Measurements from ENCODE around the gene UPK2. TPM values are rescaled to one million over a fixed set of nuclear protein-coding genes. Genes with fewer than 3 reads are reported as not detected.

Gene UPK2
- total and polyA plus RNA-seq, 2 of the 13 experiments (the other 11 are each of a cell fraction or from before 2014, with no cell fraction given): not detected

DNA sequence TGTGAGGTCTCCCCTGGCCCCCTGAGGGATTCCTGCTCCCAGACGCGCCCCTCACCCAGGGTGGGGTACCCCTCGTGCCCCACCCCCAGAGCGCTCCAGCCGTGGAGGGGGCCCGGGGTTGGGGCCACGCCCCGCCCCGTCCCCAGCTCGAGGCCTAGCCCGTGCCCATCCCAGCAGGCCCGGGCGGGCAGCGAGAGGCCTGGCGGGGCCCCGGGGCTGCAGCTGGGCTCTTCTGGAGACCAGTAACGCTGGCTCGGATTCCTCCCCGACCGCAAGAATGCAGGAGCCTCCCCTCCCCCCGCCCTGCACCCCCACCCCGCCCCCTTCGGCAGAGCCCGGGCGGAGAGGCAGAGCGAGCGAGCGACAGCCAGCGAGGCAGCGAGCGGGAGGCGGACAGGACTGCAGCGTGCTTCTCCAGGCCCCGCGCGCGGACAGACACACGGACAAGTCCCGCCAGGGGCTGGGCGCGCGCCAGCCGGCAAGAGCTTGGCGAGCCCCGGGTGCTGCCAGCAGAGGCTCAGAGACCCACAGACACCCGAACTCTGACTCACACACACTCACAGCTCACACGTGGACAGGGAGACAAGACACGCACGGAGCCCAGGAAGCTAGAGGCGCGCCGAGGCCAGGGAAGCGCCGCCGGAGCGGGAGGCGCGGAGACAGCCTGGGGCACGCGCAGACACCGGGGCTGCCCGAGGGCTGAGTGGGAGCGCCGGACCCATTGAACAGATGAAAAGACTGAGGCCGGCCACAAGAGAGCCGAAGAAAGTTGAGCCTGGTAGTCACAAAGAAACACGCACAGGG lies 45.6 kb upstream of the UPK2 start (continued):
- peak; percentile 98 for TF ChIP-seq ZMYM3 (CRISPR knock-in tag; IDR thresholded peaks at IDR 0.05)
- TF ChIP-seq ZMYM2 (CRISPR knock-in tag; IDR thresholded peaks at IDR 0.05): peak; percentile 76; the same call in 1 of the 2 replicates
- TF ChIP-seq, protein P1, sequence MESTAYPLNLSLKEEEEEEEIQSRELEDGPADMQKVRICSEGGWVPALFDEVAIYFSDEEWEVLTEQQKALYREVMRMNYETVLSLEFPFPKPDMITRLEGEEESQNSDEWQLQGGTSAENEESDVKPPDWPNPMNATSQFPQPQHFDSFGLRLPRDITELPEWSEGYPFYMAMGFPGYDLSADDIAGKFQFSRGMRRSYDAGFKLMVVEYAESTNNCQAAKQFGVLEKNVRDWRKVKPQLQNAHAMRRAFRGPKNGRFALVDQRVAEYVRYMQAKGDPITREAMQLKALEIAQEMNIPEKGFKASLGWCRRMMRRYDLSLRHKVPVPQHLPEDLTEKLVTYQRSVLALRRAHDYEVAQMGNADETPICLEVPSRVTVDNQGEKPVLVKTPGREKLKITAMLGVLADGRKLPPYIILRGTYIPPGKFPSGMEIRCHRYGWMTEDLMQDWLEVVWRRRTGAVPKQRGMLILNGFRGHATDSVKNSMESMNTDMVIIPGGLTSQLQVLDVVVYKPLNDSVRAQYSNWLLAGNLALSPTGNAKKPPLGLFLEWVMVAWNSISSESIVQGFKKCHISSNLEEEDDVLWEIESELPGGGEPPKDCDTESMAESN (CRISPR knock-in tag; conservative IDR thresholded peaks at IDR 0.05): no peak
- TF ChIP-seq GFI1 (CRISPR knock-in tag; IDR thresholded peaks at IDR 0.05; ENCODE audit: borderline replicate concordance): 0 out of 2 replicates have a peak, but pooled peaks have one; percentile 26
- TF ChIP-seq THAP11 (CRISPR knock-in tag; IDR thresholded peaks at IDR 0.05): no peak
- TF ChIP-seq, protein P2, sequence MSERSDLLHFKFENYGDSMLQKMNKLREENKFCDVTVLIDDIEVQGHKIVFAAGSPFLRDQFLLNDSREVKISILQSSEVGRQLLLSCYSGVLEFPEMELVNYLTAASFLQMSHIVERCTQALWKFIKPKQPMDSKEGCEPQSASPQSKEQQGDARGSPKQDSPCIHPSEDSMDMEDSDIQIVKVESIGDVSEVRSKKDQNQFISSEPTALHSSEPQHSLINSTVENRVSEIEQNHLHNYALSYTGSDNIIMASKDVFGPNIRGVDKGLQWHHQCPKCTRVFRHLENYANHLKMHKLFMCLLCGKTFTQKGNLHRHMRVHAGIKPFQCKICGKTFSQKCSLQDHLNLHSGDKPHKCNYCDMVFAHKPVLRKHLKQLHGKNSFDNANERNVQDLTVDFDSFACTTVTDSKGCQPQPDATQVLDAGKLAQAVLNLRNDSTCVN (CRISPR knock-in tag; IDR thresholded peaks at IDR 0.05; ENCODE audit: borderline replicate concordance): peak; percentile 45; the same call in 1 of the 2 replicates
- TF ChIP-seq, protein P3, sequence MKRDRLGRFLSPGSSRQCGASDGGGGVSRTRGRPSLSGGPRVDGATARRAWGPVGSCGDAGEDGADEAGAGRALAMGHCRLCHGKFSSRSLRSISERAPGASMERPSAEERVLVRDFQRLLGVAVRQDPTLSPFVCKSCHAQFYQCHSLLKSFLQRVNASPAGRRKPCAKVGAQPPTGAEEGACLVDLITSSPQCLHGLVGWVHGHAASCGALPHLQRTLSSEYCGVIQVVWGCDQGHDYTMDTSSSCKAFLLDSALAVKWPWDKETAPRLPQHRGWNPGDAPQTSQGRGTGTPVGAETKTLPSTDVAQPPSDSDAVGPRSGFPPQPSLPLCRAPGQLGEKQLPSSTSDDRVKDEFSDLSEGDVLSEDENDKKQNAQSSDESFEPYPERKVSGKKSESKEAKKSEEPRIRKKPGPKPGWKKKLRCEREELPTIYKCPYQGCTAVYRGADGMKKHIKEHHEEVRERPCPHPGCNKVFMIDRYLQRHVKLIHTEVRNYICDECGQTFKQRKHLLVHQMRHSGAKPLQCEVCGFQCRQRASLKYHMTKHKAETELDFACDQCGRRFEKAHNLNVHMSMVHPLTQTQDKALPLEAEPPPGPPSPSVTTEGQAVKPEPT (CRISPR knock-in tag; IDR thresholded peaks at IDR 0.05; ENCODE audit: low read depth): no peak
- no peak for TF ChIP-seq SMAD1 (CRISPR knock-in tag; IDR thresholded peaks at IDR 0.05; ENCODE audit: borderline replicate concordance, low read depth)
- no peak for TF ChIP-seq SP5 (CRISPR knock-in tag; IDR thresholded peaks at IDR 0.05; ENCODE audit: borderline replicate concordance, low read depth)
- no peak for TF ChIP-seq ZKSCAN5 (CRISPR knock-in tag; IDR thresholded peaks at IDR 0.05)
- TF ChIP-seq ZFP36L2 (CRISPR knock-in tag; IDR thresholded peaks at IDR 0.05): no peak
- TF ChIP-seq ZNF839 (CRISPR knock-in tag; IDR thresholded peaks at IDR 0.05; ENCODE audit: borderline replicate concordance): no peak
- 0 out of 2 replicates have a peak, but pooled peaks have one; percentile 18 for TF ChIP-seq ZNF333 (CRISPR knock-in tag; IDR thresholded peaks at IDR 0.05; ENCODE audit: borderline replicate concordance)
- TF ChIP-seq PRPF4 (IDR thresholded peaks at IDR 0.05; ENCODE audit: low read depth, low read length, poor library complexity, severe bottlenecking): peak; percentile 38
- TF ChIP-seq ZNF180 (CRISPR knock-in tag; IDR thresholded peaks at IDR 0.05; ENCODE audit: borderline replicate concordance, low read depth): no peak
- no peak for TF ChIP-seq ZNF235 (CRISPR knock-in tag; IDR thresholded peaks at IDR 0.05; ENCODE audit: borderline replicate concordance)
- no peak; the same call in 1 of the 2 replicates for TF ChIP-seq ZSCAN25 (CRISPR knock-in tag; IDR thresholded peaks at IDR 0.05)
- TF ChIP-seq MAF1 (CRISPR knock-in tag; IDR thresholded peaks at IDR 0.05; ENCODE audit: borderline replicate concordance): no peak
- TF ChIP-seq, protein P4, sequence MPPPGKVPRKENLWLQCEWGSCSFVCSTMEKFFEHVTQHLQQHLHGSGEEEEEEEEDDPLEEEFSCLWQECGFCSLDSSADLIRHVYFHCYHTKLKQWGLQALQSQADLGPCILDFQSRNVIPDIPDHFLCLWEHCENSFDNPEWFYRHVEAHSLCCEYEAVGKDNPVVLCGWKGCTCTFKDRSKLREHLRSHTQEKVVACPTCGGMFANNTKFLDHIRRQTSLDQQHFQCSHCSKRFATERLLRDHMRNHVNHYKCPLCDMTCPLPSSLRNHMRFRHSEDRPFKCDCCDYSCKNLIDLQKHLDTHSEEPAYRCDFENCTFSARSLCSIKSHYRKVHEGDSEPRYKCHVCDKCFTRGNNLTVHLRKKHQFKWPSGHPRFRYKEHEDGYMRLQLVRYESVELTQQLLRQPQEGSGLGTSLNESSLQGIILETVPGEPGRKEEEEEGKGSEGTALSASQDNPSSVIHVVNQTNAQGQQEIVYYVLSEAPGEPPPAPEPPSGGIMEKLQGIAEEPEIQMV (CRISPR knock-in tag; IDR thresholded peaks at IDR 0.05; ENCODE audit: low read depth): no peak
- TF ChIP-seq, protein P5, sequence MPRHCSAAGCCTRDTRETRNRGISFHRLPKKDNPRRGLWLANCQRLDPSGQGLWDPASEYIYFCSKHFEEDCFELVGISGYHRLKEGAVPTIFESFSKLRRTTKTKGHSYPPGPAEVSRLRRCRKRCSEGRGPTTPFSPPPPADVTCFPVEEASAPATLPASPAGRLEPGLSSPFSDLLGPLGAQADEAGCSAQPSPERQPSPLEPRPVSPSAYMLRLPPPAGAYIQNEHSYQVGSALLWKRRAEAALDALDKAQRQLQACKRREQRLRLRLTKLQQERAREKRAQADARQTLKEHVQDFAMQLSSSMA (CRISPR knock-in tag; IDR thresholded peaks at IDR 0.05): no peak
- TF ChIP-seq ZNF510 (CRISPR knock-in tag; IDR thresholded peaks at IDR 0.05; ENCODE audit: low read depth): no peak
- no peak for TF ChIP-seq MZF1 (CRISPR knock-in tag; IDR thresholded peaks at IDR 0.05; ENCODE audit: borderline replicate concordance)

Measured in HepG2 (cell line).